Suppressor macrophage treated with lipopolysaccharide for 1 hour (primary cell): Measurements from ENCODE around the gene TSPOAP1.
"Not testable (repeated sequence)": the region's sequence is repeated elsewhere in the genome, so short reads cannot be mapped to it uniquely, and the experiment has no call there.

ENCODE experiments used
- DNase-seq, 3 donors: peaks; one replicate each; pipeline ENCODE4 v3.0.0-alpha.2; 2020 to 2022

Gene TSPOAP1

DNA sequence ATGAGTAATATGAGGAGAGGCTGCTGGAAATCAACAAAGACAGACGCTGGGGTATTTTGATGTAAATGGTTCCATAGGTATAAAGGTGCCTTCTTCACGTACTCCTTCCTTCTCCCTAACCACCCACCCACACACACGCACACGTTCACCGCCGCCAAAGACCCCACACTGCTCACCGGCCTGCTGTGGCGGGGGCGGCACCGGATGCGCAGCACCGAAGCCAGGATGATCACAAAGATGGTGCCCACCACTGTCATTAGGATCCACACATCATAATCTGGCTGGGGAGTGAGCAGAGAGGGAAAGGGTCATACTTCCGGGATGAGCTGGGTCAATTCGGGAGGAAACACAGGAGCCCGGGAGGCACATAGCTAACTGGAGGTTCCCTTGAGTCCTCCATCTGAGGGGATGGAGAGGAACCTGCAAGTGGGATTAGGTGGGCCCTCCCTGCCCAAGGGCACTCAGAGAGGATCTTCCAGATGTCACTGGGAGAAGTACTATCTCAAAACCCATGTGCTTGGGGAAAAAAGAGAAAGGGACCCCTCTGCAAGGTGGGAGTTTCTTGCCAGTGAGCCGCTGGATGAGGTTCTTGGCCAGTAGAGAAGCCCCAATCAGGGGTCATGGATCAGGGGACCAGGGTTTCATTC is 33.9 kb upstream of the TSPOAP1 start:
- DNase-seq = no peak

DNA sequence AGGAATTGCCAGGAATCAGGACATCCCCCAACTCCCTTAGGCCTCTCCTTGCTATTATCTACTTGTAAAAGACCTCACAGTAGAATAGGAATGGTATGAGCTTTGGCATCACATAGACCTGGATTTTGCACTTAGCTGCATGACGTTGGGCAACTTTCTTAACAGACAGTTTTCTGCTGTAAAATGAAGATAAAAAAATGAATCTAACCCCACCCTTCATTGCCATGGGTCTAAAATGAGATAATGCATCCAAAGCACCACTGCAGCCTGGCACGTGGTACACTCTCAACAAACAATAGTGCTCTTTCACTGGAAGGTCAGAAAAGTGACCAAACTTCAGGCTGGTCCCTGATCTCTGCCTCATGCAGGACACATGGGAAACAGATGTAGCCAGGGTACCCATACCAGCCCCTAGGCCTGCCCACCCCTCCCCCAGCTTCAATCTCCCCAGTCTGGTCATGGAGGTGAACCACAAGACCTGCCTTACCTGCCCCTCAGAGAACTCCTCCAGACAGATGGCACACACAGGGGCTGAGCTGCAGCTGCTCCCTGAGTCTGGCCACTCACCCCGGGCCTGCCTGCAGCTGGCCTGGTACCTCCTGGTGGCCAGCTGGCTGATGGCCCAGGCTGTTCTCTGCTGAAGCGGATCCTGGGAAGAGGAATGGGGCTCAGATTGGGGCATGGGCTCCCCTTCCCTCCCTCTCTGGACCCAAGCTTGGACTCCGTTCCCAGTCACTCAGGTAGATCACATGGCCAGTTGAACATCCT is 31.9 kb upstream of the TSPOAP1 start:
- no peak for DNase-seq

DNA sequence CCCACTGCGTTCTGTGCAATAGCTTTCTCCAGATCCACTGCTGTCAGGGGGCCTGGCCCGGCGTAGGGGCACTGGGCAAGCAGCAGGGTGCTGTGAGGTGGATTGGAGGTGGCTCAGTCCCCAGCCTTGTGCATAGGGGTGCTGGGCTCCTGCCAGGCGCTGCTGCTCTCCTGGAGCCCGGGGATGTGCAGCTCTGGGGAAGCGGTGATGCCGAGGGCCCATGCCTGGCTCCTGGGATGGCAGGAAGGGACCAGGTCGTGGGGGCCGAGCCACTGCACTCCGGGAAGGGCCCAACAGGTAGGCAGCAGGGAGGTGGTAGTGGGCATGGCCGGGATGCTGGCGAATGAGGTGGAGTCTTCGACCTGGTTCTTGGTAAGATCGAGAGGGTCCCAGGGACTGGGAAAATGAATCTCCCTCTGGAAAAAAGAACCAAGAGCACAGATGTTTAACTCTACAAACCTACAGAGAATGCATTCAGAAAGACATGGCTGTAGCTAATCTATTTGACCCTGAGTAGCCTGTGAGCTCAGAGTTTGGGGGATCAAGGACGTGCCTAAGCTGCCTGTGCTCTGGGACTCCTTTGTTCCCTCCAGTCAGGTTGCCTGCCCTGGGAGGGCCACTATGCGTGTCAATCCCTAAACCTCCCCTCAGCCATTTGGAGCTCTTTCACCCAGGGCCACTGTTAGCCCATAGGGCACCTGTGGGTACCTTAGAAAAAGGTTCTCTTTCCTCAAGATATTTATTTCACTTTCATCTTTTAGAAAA is 30.0 kb upstream of the TSPOAP1 start:
- no peak for DNase-seq

DNA sequence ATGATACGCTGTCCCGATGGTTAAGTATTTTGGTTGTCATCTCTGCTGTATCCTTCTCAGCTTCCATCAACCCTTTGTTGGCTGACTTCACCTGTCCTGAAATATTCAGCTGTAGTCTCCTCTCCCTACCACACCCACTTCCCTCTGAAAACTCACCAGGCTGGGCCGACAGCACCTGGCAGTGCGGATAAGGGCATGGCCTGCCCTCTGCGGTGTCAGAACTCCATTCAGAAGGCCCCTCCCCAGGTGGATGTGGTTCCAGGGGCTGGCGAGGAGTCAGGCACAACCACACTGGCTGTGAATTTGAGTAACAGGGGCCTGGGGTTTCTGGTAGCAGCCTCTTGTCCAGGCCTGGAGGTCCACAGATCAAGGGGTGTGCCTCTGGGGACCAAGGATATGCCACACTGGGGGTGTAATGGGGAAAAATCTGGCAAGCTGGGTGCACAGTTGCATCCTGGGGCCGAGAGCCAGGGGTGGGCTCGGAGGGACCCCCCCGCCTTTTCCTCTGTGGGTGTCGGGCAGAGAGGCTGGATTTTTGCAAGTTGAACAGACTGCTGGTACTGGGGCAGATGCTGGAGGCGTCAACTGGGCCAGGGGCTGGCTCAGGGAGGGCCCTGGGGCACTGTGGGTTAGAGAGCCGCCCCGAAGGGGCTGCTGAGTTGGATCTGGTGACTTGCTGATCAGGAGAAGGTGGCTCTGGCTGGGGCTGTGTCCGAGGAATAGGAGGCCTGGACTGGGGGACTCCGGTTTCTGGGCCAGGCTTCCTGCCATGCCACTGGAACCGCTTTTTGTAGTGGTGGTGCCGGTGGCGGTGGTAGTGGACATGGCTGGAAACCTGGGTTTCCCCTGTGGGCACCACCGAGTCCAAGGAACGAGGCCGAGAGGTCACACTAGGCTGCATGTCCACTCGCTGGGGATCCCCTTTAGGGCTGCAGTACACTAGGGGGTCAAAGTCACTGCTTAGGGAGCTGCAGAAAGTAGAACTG is 29.0 kb upstream of the TSPOAP1 start:
- no peak for DNase-seq

DNA sequence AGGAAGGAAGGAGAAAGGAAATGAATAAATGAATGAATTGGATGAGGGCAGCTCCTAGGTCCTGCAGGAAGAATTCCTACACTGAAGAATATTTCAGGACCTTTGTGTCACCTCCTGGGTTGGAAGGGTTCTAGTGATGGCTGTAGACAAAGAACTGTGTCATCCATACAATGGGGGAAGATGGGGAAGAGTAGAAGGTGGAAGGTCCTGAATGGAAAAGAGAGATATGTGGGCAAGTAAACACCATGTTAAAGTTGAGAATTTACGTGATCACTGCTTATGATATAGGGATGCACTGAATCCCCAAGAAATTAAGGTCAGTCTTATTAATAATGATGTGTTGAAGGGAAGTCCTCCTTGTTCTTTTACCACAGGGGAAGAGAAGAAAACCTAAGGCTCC is 27.6 kb upstream of the TSPOAP1 start:
- DNase-seq = no peak

DNA sequence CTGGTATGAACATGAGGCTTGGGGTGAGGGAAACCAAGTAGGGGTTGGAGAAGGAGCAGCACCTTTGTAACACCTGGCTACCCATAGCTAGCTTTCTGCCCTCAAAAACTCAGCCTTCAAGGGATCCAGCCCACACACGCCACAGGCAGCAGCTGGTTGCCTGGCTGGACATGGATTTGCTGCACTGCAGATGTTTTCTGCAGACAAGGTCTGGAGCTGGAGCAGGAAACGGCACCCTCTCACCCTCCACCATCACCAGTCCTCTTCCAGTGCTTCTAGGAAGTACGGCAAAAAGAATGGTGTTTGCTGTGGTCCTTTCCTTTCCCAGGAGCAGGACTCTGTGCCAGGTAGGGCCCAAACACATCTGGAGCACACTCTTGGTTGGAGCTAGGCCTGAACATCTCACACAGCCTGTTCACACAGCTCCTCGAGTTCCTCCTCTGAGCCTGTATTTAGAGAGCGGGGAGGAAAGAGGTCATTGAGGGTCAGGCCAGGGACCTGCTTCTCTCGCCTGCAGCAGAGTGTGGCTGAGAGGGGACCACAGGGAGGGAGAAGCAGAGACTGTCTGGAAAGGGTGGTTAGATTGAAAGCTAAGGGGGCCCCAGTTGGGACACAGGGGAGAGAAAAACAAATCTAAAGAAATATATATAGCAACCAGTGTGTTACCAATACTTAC is 26.1 kb upstream of the TSPOAP1 start:
- DNase-seq = no peak

DNA sequence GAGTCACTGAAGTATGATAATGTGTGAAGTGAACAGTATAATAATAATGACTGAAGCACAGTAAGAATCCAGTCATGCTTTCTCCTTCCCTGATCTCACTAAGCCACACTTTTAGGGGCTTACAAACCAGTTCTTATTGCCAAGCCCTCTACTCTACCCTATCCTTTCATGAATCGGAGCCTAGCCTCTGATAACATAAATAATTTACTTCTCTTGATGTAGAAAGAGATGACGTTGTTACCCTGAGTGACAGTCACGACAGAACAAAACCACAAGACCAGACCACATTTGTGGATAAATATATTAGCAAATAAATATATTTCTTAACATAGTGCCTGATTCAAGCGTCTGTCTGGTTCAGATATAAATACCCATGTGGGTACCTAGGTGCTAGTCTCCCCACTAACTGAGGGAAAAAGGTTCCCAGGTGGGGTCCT is 24.8 kb upstream of the TSPOAP1 start:
- DNase-seq = peak in 1 of 3 donors; percentile 21

DNA sequence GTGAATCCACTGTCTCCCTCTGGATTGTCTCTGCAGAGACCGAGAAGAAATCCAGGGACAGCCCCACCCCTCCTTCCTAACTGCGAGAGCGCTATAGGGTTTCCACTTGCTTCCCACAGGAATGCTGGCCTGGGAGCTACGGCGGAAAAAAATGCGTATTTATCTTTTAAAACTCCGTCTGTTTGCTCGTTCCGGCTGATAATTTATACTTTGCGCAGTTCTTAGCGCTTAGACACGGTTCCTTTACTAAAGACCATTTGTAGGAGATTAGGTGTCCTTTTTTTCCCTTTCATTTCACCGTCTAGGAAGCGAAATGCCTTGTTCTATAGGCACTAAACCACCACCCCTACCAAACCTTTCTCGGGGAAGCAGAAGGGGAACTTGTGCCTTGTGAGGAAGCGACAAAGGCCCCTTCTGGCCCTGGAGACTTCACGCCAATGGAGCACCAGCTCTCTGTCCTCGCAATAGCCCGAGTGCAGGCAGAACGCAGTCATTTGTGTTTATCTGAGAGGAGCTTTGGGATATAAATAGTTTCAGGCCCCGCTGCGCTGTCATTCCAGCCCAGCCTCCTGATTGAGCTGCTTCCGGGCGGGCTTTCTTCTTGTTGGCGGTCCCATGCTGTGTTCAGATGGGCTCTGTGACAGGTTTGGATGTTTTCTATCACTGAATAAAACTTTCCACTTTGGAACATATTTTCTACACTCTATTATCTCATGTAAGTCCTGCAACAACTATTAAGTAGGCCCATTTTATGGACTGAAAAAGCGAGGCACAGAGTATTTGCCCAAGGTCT is 24.2 kb upstream of the TSPOAP1 start:
- peak; percentile 55 to 65 (median 57) for DNase-seq

DNA sequence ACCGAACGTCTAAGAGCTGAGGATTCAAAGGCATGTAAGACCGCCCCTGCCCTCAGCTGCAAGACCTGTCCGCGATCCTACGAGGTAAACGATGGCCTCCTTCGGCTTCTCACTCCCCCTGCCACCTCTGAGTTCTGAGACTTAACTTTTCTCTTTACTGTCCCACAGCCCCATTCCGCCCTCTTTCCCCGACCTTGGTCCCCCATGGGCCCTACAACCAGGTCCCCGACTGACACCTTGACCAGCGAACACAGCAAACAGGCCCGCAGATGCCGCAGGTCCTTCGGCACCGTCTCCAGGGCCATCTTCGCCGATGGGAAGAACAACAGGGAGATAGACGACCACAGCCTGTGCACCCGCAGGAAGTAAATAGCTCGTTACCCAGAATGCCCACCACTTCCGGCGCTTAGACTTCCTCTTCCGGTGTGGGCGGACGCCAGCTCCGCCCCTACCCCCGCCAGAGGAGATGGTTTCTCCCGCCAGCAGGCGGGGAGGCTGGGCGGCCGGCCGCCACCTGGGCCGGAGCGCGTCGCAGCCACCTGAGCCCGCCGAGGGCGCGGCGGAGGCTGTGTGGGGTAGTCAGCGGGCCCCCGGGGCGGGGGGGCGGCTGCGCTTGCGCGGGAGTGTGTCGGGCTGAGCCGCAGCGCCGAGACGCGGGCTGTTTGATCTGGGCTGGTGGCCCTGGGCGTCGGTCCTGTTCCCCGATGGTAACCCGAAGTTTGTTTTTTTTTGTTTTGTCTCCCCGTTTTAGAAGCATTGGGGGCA is 23.4 kb upstream of the TSPOAP1 start, which contains the start of gene SUPT4H1:
Gene SUPT4H1, minus strand, starts transcription at position 371 of the 765 bp plus-strand sequence. Its CDS starts 66 bp downstream, at position 305.
- peak; percentile 96 for DNase-seq

DNA sequence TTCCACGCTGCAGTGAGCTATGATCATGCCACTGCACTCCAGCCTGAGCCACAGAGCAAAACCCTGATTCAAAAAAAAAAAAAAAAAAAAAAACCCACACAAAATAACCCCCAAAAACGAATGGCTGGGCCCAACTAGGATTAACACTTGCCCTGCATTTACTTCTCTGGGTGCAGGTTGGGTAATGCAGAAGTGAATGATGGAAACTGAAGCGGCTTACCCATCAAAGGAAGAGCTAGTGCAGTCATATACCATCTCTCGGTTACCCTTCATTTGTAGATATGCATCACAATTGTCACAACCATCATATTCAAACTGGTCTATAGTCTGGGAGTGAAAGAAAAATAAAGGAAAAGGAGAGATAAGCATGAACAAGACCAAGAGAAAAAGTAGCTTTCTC is 22.6 kb upstream of the TSPOAP1 start:
- DNase-seq = no peak

DNA sequence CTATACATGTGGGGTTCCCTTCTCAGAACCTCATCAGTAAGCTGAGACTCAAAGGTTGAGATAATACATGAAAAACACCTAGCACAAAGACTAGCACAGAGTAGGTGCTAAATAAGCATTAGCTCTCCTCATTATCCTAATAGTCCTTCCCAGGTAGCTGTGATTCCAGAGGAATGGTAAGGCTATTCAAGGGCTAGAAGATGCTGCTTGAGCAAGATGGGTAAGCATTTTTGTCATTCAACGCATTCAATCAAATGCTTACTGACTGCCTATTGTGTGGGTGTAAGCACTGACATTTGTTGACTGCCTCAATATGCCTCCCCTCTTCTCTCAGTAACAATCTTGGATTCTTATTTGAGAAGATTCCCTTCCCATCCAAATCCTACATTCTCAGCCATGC is 19.4 kb upstream of the TSPOAP1 start:
- DNase-seq = no peak

DNA sequence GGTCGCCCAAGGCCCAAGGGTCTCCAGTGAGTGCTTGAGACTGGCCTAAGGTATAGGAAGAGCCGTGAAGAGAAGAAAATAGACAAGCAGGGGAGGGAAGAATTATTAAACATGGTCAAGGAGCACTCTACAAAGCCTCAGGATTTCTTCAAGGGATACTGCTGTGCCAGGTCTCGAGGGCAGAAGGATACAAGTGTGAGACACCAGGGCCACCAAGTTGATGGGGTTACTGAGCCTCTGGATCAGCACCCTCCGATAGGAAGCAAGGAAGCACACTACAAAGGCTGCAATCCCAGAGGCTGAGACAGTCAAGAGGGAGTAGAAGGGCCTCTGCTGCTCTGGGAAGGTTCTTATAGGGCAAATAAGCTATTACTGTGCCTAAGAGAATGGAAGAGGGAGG is 16.9 kb upstream of the TSPOAP1 start:
- DNase-seq = no peak

DNA sequence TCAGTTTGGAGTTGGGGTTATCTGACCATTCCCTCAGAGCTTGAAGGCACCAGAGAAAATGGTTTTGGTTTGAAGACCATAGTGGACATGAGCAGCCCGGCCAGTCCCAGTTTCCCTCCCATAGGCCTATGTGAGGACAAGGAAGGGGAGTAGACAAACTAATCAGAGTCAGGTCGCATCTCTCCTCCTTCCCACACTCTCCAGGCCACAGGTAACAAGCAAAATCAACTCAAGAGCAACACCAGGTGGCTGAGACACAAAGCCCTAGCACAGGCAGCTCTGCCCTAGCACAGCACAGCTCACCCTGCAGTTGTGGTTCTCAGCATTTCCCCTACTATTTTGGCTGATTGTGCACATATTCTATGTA is 16.2 kb upstream of the TSPOAP1 start:
- no peak for DNase-seq

DNA sequence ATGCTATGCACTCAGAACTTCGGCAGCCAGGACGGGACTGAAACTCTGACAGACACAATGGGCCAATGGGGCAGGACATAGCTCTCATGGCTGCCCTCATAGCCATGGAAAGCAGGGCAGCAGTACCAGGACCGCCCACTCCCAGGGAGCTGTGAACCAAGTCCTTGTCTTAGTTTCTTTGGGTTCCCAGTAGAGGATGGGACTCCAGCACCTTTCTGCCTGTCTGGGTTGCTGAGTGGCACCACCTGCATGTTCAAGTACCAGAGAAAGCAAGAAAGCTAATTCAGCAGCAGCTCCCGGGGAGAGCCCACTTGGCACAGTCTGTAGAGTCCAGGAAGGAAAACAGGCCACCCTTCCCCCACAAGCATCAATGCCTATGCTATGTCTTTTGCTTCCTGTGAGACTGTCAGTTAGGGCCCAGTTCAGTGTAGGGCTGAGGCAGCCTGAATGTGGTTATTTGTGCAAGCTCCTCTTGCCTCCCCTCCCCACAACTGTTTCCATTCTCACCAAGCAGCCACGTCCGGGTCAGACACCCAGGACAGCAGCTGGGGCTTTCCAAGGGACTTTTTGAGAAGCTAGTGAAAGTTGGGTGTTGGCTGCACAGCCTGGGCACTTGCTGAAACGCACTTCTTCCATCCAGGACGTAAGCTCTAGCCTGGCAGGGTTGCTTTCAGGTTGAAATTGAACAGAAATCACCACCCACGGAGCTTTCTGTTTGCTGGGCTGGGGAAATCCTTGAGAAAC is 15.6 kb upstream of the TSPOAP1 start:
- peak; percentile 93 to 96 (median 93) for DNase-seq

DNA sequence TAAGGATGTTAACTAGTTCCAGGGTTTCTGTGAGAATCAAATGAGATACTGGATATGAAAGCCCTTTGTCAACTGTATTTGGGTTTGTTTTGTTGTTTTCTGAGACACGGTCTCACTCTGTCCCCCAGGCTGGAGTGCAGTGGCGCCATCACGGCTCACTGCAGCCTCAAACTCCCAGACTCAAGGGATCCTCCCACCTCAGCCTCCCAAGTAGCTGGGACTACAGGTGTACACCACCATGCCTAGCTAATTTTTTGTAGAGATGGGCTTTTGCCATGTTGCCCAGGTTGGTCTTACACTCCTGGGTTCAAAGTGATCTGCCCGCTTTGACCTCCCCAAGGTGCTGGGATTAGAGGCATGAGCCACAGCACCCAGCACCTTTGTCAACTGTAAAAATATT is 14.5 kb upstream of the TSPOAP1 start:
- DNase-seq = no peak

DNA sequence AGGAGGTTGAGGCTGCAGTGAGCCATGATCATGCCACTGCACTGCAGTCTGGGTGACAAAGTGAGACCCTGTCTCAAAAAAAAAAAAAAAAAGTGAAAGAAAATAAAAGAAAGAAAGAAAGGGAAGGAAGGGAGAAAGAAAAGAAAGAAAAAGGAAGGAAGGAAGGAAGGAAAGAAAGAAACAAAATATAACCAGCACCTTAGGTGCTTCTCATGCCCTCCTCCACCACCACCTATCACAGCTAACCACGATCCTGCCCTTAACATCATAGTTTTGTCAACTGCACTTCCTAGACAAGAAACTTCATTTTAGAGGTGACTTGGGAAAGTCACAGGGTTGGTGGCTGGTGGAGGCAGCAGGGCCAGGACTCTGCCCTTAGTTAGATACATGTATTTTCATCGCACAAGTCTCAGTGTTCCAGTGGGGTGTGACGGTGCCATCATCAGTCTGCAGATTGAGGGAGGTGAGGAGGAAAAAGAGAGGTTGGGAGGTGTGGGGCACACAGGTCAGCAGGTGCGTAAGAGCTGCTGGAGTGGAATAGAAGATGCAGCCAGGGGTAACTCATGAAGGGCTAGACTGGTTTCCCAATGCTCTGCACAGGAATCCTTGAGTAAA is 13.4 kb upstream of the TSPOAP1 start:
- no peak for DNase-seq

DNA sequence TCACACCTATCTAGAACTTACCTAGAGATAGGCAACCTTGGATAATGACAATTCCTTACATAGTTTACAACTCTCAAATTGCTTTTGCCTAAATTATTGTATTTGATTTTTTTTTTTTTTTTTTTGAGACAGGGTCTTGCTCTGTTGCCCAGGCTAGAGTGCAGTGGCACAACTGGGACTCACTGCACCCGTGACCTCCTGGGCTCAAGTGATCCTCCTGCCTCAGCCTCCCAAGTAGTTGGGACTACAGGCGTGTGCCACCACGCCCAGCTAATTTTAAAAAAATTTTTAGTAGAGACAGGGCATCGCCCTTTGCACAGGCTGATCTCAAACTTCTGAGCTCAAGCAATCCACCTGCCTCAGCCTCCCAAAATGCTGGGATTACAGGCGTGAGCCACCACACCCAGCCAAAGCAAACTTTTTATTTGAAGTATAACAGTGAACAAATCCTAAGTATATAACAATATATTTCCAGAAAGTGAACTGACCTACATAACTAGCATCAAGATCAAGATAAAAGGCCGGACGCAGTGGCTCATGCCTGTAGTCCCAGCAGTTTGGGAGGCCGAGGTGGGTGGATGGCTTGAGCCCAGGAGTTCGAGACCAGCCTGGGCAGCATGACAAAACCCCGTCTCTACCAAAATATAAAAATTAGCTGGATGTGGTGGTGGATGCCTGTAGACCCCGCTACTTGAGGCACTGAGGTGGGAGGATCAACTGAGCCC is 12.7 kb upstream of the TSPOAP1 start:
- DNase-seq = not testable (repeated sequence)

DNA sequence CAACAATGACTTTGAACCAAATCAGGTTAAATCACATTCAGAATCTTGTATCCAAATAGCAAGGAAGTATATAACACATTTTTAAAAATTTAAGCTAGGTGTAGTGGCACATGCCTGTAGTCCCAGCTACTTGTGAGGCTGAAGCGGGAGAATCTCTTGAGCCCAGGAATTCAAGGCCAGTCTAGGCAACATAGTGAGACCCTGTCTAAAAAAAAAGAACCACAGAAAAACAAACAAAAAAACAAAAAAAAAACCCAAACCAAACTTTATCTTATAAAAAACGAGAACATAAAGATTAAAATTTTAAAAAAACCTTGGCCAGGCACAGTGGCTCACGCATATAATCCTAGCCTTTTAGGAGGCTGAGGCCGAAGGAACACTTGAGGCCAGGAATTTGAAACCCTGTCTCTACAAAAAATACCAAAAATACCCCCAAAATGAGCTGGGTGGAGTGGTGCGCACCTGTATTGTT is 11.8 kb upstream of the TSPOAP1 start:
- no peak for DNase-seq
